ENCODE data around the gene SH3RF1.

Gene SH3RF1

DNA sequence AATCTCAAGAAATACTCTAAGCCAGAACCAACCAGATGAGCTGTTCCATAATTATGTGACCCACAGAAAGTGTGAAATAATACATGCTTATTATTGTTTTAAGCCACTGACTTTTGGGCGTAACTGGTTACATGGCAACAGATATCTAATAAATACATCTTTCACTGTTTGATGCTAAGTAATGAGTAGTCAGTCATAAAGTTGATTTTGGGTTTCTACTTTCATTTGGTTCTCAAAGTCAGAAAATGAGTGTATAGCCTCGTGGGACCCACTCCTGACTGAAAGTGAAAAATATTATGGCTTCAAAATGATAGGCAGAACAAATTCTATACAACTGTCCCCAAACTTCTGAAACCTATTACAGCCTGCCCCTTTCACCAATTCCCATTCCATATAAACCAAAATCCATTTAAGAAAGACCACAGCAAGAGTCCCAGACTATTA lies 172.7 kb downstream of the SH3RF1 start:
- H3K4me2 ChIP-seq (ENCODE audit: low read length) = peak overlapping the region; percentile 65

DNA sequence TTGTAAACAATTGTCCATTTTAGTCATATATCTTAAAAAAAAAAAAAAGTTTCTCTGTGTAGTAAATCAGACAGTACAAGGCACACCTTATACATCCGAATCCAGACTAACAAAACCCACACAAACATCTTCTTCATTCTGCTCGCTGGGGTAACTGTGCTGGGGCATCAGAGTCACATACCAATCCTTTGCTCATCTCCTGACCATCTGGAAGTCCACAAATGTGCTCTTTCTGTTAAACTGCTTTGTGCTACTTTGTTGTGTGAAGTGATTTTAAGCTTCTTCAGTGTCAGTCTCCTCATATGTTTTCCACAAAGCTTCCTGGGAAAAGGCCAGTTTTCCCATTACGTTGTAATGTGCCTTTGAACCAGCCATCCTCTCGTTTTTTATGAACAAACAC lies 174.5 kb downstream of the SH3RF1 start:
- Histone ChIP-seq H3K27ac (ENCODE audit: low read length) (no peak overlapping the region), H3K4me2 (ENCODE audit: low read length) (peak overlapping the region; percentile 83), H3K4me1 (ENCODE audit: low read length) (peaks cover 86% of the 10 kb centered on the region), H3K36me3 (replicated peaks; ENCODE audit: low read depth, low read length) (peaks cover 11% of the 10 kb centered on the region), H3K9me3 (ENCODE audit: insufficient read depth, low read length) (peaks cover 18% of the 10 kb centered on the region; the same call in 1 of the 2 replicates), H2AFZ (ENCODE audit: low read depth, low read length) (no peak overlapping the region), H3K9ac (ENCODE audit: low read length) (no peak overlapping the region), H3K4me3 (ENCODE audit: low read length) (no peak overlapping the region), H3K79me2 (ENCODE audit: low read length) (no peaks in the 10 kb centered on the region), H4K20me1 (ENCODE audit: insufficient read depth, low read length) (peaks cover 15% of the 10 kb centered on the region; the same call in 1 of the 2 replicates), H3K27me3 (ENCODE audit: low read depth, low read length) (peaks cover 42% of the 10 kb centered on the region)
- TF ChIP-seq, protein P1, sequence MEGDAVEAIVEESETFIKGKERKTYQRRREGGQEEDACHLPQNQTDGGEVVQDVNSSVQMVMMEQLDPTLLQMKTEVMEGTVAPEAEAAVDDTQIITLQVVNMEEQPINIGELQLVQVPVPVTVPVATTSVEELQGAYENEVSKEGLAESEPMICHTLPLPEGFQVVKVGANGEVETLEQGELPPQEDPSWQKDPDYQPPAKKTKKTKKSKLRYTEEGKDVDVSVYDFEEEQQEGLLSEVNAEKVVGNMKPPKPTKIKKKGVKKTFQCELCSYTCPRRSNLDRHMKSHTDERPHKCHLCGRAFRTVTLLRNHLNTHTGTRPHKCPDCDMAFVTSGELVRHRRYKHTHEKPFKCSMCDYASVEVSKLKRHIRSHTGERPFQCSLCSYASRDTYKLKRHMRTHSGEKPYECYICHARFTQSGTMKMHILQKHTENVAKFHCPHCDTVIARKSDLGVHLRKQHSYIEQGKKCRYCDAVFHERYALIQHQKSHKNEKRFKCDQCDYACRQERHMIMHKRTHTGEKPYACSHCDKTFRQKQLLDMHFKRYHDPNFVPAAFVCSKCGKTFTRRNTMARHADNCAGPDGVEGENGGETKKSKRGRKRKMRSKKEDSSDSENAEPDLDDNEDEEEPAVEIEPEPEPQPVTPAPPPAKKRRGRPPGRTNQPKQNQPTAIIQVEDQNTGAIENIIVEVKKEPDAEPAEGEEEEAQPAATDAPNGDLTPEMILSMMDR (IDR thresholded peaks at IDR 0.05; ENCODE audit: low read depth, low read length) = no peak
- TF ChIP-seq EZH2phosphoT487 (IDR thresholded peaks at IDR 0.05; ENCODE audit: low read depth) = no peak; the same call in 1 of the 2 replicates

More for the DNA sequence above, 172.7 kb downstream of the SH3RF1 start:
- TF ChIP-seq, protein P1 (IDR thresholded peaks at IDR 0.05; ENCODE audit: low read depth, low read length) = no peak
- peak; percentile 47; the same call in 1 of the 2 replicates for TF ChIP-seq EZH2phosphoT487 (IDR thresholded peaks at IDR 0.05; ENCODE audit: low read depth)
- H2AFZ ChIP-seq (ENCODE audit: low read depth, low read length) = no peak overlapping the region
- H3K4me1 ChIP-seq (ENCODE audit: low read length) = peaks cover 82% of the 10 kb centered on the region
- H3K36me3 ChIP-seq (replicated peaks; ENCODE audit: low read depth, low read length) = peaks cover 4% of the 10 kb centered on the region
- peaks cover 15% of the 10 kb centered on the region; the same call in 1 of the 2 replicates for H4K20me1 ChIP-seq (ENCODE audit: insufficient read depth, low read length)
- H3K4me3 ChIP-seq (ENCODE audit: low read length) = peak overlapping the region; percentile 18
- peaks cover 4% of the 10 kb centered on the region; the same call in 1 of the 2 replicates for H3K9me3 ChIP-seq (ENCODE audit: insufficient read depth, low read length)
- H3K79me2 ChIP-seq (ENCODE audit: low read length) = no peaks in the 10 kb centered on the region
- peaks cover 37% of the 10 kb centered on the region for H3K27me3 ChIP-seq (ENCODE audit: low read depth, low read length)
- no peak overlapping the region; the same call in 1 of the 2 replicates for H3K9ac ChIP-seq (ENCODE audit: low read length)
- peak overlapping the region; percentile 76 for H3K27ac ChIP-seq (ENCODE audit: low read length)

DNA sequence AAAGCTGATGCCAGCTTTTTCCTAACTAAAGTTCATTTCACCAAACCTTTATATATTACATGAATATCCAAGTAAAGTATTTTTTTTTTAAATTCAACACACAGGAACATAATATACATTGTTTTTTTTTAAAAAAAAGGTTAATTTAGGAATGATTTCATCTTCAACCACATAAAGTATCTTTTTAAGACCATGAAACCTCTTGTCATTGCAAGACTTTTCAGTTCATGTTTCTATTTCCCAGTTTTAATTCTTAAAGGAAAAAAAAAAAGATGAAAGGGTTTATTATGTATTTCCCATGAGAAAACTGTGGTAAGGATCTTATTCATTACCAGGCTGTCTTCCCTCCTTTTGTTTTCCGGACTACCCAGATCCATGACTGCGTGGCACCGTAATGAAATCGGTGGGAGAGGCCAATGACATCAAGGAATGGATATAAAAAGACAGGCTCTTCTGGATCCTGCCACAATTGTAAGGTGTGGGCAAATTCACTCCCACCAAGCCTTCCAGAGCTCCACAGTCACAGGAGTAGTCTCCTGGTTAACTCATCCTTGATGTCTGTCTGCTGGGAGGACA lies 176.0 kb downstream of the SH3RF1 start:
- TF ChIP-seq EZH2phosphoT487 (IDR thresholded peaks at IDR 0.05; ENCODE audit: low read depth) = no peak; the same call in 1 of the 2 replicates
- TF ChIP-seq, protein P1 (IDR thresholded peaks at IDR 0.05; ENCODE audit: low read depth, low read length) = no peak
- H3K4me3 ChIP-seq (ENCODE audit: low read length) = peak overlapping the region; percentile 51
- no peak overlapping the region for H2AFZ ChIP-seq (ENCODE audit: low read depth, low read length)
- H3K4me2 ChIP-seq (ENCODE audit: low read length) = peak overlapping the region; percentile 83
- no peak overlapping the region; the same call in 1 of the 2 replicates for H3K9ac ChIP-seq (ENCODE audit: low read length)
- H3K79me2 ChIP-seq (ENCODE audit: low read length) = no peaks in the 10 kb centered on the region
- peaks cover 11% of the 10 kb centered on the region for H3K36me3 ChIP-seq (replicated peaks; ENCODE audit: low read depth, low read length)
- no peak overlapping the region for H3K27ac ChIP-seq (ENCODE audit: low read length)
- peaks cover 25% of the 10 kb centered on the region; the same call in 1 of the 2 replicates for H3K9me3 ChIP-seq (ENCODE audit: insufficient read depth, low read length)
- peaks cover 41% of the 10 kb centered on the region for H3K27me3 ChIP-seq (ENCODE audit: low read depth, low read length)
- peaks cover 15% of the 10 kb centered on the region; the same call in 1 of the 2 replicates for H4K20me1 ChIP-seq (ENCODE audit: insufficient read depth, low read length)
- H3K4me1 ChIP-seq (ENCODE audit: low read length) = peaks cover 71% of the 10 kb centered on the region

DNA sequence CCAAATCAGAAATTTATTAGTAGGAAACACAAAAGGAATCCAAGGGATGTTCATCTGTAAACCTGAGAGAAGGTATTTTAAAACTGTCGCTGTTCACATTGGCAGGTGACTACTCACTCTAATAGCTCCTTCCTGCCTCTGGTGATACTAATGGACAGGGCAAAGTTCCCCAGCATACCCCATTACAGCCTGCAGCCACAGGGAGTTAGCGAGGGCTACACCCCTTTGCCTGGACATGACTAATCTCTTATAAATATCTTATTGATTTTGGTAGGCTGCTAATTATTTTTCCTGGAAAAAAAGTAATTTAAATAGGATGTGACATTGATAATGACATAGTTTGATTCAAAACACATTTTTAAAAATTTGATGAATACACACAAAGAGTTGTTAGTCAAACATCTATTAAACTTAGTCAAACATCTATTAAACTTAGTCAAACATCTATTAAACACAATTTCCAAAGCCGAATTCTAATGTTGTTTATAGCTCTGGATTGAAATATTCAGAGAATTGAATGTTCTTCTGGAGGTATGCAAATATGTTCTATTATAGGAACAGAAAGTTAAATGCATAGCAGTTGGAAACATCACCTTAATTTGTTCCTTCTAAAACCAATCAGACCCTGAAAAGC lies 177.8 kb downstream of the SH3RF1 start:
- H4K20me1 ChIP-seq (ENCODE audit: insufficient read depth, low read length) = peaks cover 9% of the 10 kb centered on the region; the same call in 1 of the 2 replicates
- no peak overlapping the region for H3K4me2 ChIP-seq (ENCODE audit: low read length)
- peaks cover 41% of the 10 kb centered on the region for H3K27me3 ChIP-seq (ENCODE audit: low read depth, low read length)
- H3K4me3 ChIP-seq (ENCODE audit: low read length) = no peak overlapping the region
- no peaks in the 10 kb centered on the region for H3K79me2 ChIP-seq (ENCODE audit: low read length)
- H3K27ac ChIP-seq (ENCODE audit: low read length) = no peak overlapping the region
- peaks cover 31% of the 10 kb centered on the region; the same call in 1 of the 2 replicates for H3K9me3 ChIP-seq (ENCODE audit: insufficient read depth, low read length)
- H3K36me3 ChIP-seq (replicated peaks; ENCODE audit: low read depth, low read length) = peaks cover 11% of the 10 kb centered on the region
- no peak overlapping the region for H2AFZ ChIP-seq (ENCODE audit: low read depth, low read length)
- H3K9ac ChIP-seq (ENCODE audit: low read length) = no peak overlapping the region
- H3K4me1 ChIP-seq (ENCODE audit: low read length) = peaks cover 54% of the 10 kb centered on the region
- TF ChIP-seq EZH2phosphoT487 (IDR thresholded peaks at IDR 0.05; ENCODE audit: low read depth) = no peak
- TF ChIP-seq, protein P1 (IDR thresholded peaks at IDR 0.05; ENCODE audit: low read depth, low read length) = no peak
